Endothelial cell of umbilical vein (primary cell): Measurements from ENCODE around the gene ZP3. TPM values are rescaled to one million over a fixed set of nuclear protein-coding genes. Genes with fewer than 3 reads are reported as not detected.
"Not testable (repeated sequence)": the region's sequence is repeated elsewhere in the genome, so short reads cannot be mapped to it uniquely, and the experiment has no call there.

Source experiments
- BruUV-seq: library from RNA; stranded (reverse); fragments of 400-500 nt; replicated peaks from 2 replicates; lab custom pipeline; 2021; lab: Mats Ljungman, UMichigan
- CTCF ChIA-PET: fragments of 300-600, 350-600 bp; sonication (Branson Sonifier 250); formaldehyde crosslinking; loops from one replicate; lab custom pipeline; 2021; ENCODE audit warnings: antibody characterized with exemption, inconsistent platforms; lab: Charles Lee
- POLR2A ChIA-PET: fragments of 300-600, 350-600 bp; sonication (Branson Sonifier 250); formaldehyde crosslinking; loops from one replicate; lab custom pipeline; 2021; ENCODE audit warnings: antibody characterized with exemption, inconsistent platforms; lab: Charles Lee
- DNase-seq: peaks from one replicate; pipeline ENCODE4 v3.0.0-alpha.2; 2011; ENCODE audit warnings: low read depth, low spot score
- FAIRE-seq: peaks from 2 replicates; lab custom pipeline; 2011; peaks lifted over from hg19 to GRCh38; lab: Jason Lieb, UNC
- H2AFZ ChIP-seq: 2 replicates; pipeline ENCODE4 v1.6.0; 2012; ENCODE audit warnings: low read depth, low read length, control low read depth, inconsistent platforms
- H3K27ac ChIP-seq: 2 replicates; pipeline ENCODE4 v1.5.1; 2011; ENCODE audit warnings: low read depth, mild to moderate bottlenecking, control low read depth, low read length, moderate library complexity; ENCODE audit not compliant: insufficient read depth
- H3K27me3 ChIP-seq, 2 experiments: 2 replicates each; pipeline versions ENCODE4 v1.6.0 to v1.6.1; 2011; ENCODE audit warnings: low read length in 2 of 2, mixed read lengths in 1 of 2; ENCODE audit not compliant: control insufficient read depth in 2 of 2, insufficient read depth in 2 of 2
- H3K36me3 ChIP-seq, 2 experiments: 2 replicates in 1 of 2; 3 replicates in 1 of 2; pipeline ENCODE4 v1.5.1; 2011; ENCODE audit warnings: low read length in 2 of 2, mild to moderate bottlenecking in 1 of 2, moderate library complexity in 1 of 2; ENCODE audit not compliant: control insufficient read depth in 2 of 2, insufficient read depth in 2 of 2; ENCODE audit errors: extremely low read depth in 1 of 2
- H3K4me1 ChIP-seq: 3 replicates; pipeline ENCODE4 v1.5.1; 2011; ENCODE audit warnings: mild to moderate bottlenecking, low read length; ENCODE audit not compliant: control insufficient read depth, insufficient read depth; ENCODE audit errors: extremely low read depth
- H3K4me2 ChIP-seq: 2 replicates; pipeline ENCODE4 v1.6.1; 2011; ENCODE audit warnings: low read length, control low read depth, mixed read lengths; ENCODE audit not compliant: insufficient read depth
- H3K4me3 ChIP-seq, 3 experiments: fragments of 200-600 bp in 1 of 3; sonication (generic), shearing (Covaris generic) in 1 of 3; replicated peaks in 1 of 3; 2 replicates each; pipeline ENCODE4 v1.5.1; 2011 to 2016; ENCODE audit warnings: control low read depth in 3 of 3, low read length in 3 of 3, mild to moderate bottlenecking in 2 of 3, inconsistent platforms in 1 of 3, low read depth in 1 of 3, moderate library complexity in 1 of 3; ENCODE audit not compliant: insufficient read depth in 1 of 3
- H3K79me2 ChIP-seq: 2 replicates; pipeline ENCODE4 v1.6.0; 2012; ENCODE audit warnings: low read length, inconsistent platforms; ENCODE audit not compliant: control insufficient read depth, insufficient read depth
- H3K9ac ChIP-seq: replicated peaks from 2 replicates; pipeline ENCODE3; 2011; ENCODE audit warnings: low read length, control low read depth; ENCODE audit not compliant: insufficient read depth; ENCODE audit errors: extremely low read depth
- H3K9me1 ChIP-seq: replicated peaks from 3 replicates; pipeline ENCODE4 v1.6.0; 2011; ENCODE audit warnings: mild to moderate bottlenecking, low read length; ENCODE audit not compliant: control insufficient read depth, insufficient read depth; ENCODE audit errors: extremely low read depth
- H3K9me3 ChIP-seq: replicated peaks from 2 replicates; pipeline ENCODE4 v1.5.1; 2012; ENCODE audit warnings: low read length, inconsistent platforms; ENCODE audit not compliant: control insufficient read depth, insufficient read depth
- H4K20me1 ChIP-seq: replicated peaks from 2 replicates; pipeline ENCODE3; 2011; ENCODE audit warnings: mild to moderate bottlenecking, low read length; ENCODE audit not compliant: control insufficient read depth, insufficient read depth; ENCODE audit errors: extremely low read depth
- CTCF ChIP-seq, 2 donors: IDR thresholded peaks; 1 replicate in 1 of 2; 2 replicates in 1 of 2; pipeline ENCODE4 v1.5.1; 2011; ENCODE audit warnings: low read length in 2 of 2, mild to moderate bottlenecking in 2 of 2, moderate library complexity in 2 of 2, control low read depth in 1 of 2, inconsistent platforms in 1 of 2, low read depth in 1 of 2; ENCODE audit not compliant: insufficient read depth in 1 of 2; ENCODE audit errors: extremely low read depth in 1 of 2
- dilution Hi-C: fragments of 300-500 bp; cut with MboI; formaldehyde crosslinking; loops from one replicate; pipeline ENCODE4 v1.15.0; 2019; ENCODE audit warnings: low sequenced_read_pairs; ENCODE audit not compliant: extremely low pct_ligation_motif_present
- intact Hi-C: fragments of 100-400 bp; cut with micrococcal nuclease; formaldehyde crosslinking; loops from one replicate; pipeline ENCODE4 v1.10.0; 2022
- polyA plus RNA-seq, 4 experiments: library from polyadenylated mRNA; depleted of rRNA in 3 of 4; stranded (reverse) in 3 of 4; unstranded in 1 of 4; fragments of >200 nt; gene quantifications; 2 replicates each; pipeline versions ENCODE4 v1.2.1 to v1.2.3, GENCODE V29; 2011 to 2012; ENCODE audit warnings: missing spikeins in 1 of 4
- total RNA-seq: library from RNA; stranded (reverse); gene quantifications from 2 replicates; pipeline ENCODE4 v1.2.3, GENCODE V29; 2021

Gene ZP3
- total and polyA plus RNA-seq, 2 donors (not counting 3 experiments of a cell fraction or from before 2014, with no cell fraction given) = 3.0 to 4.0 TPM

- H3K9ac ChIP-seq, H4K20me1 ChIP-seq, H3K9me1 ChIP-seq, H3K4me2 ChIP-seq, dilution Hi-C loops, POLR2A ChIA-PET, H3K79me2 ChIP-seq, H2AFZ ChIP-seq, H3K27me3 ChIP-seq, H3K27ac ChIP-seq, BruUV-seq, H3K4me1 ChIP-seq, H3K4me3 ChIP-seq, intact Hi-C loops, H3K9me3 ChIP-seq, H3K36me3 ChIP-seq, CTCF ChIA-PET: not testable (repeated sequence)
- TF ChIP-seq CTCF (IDR thresholded peaks at IDR 0.05; ENCODE audit: extremely low read depth in 1 of 2, insufficient read depth in 1 of 2, low read depth in 1 of 2, low read length in 2 of 2) = peak; percentile 41 to 55
- DNase-seq = peak; percentile 76
- FAIRE-seq = peak; percentile 97
Observed at GRCh38 chr7:76437873-76438272, 13.1 kb downstream of the ZP3 start.

- H3K9me1 ChIP-seq, H3K4me2 ChIP-seq, H3K9ac ChIP-seq, H3K27me3 ChIP-seq, H3K4me3 ChIP-seq, BruUV-seq, DNase-seq, H4K20me1 ChIP-seq, intact Hi-C loops, dilution Hi-C loops, H2AFZ ChIP-seq, H3K27ac ChIP-seq, H3K4me1 ChIP-seq, H3K36me3 ChIP-seq, H3K9me3 ChIP-seq, CTCF ChIA-PET, H3K79me2 ChIP-seq, POLR2A ChIA-PET: not testable (repeated sequence)
- peak; percentile 70 for FAIRE-seq
Observed at GRCh38 chr7:76439120-76439888, 14.6 kb downstream of the ZP3 start.

- H3K27ac ChIP-seq, DNase-seq, H3K79me2 ChIP-seq, H3K9me1 ChIP-seq, H3K4me3 ChIP-seq, H3K9me3 ChIP-seq, dilution Hi-C loops, H4K20me1 ChIP-seq, H3K4me2 ChIP-seq, BruUV-seq, H3K36me3 ChIP-seq, H3K27me3 ChIP-seq, POLR2A ChIA-PET, H3K9ac ChIP-seq, H3K4me1 ChIP-seq, H2AFZ ChIP-seq, FAIRE-seq, intact Hi-C loops, CTCF ChIA-PET: not testable (repeated sequence)
Observed at GRCh38 chr7:76440404-76440803, 15.7 kb downstream of the ZP3 start.
